ENCODE measurements around the gene TPTE.
"Not testable (repeated sequence)": the region's sequence is repeated elsewhere in the genome, so short reads cannot be mapped to it uniquely, and the experiment has no call there.

The TPTE gene

DNA sequence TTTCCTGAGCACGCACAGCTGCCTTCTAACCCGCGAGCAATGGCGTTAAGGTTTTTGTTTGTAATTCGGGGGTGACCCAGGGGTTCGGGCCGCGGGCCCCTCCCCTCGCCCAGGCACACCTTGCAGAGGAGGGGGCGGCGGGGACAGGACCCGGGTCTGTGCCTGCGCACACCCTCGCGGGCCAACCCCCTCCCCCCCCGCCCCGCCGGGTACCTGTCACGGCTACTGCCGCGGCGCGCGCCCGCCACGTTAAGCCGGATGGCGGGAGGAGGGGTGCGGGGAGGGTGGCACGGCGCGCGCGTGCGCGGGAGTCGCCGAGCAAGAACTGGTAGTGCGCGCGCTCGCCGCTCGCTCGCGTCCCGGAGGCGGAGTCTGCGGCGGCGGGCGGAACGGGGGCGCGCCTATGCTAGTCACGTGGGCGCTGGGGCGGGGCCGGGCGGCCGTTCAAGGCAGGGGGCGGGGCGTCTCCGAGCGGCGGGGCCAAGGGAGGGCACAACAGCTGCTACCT is at the start of gene TPTE:
TPTE (plus strand) TSS at position 493 of the 508 bp plus-strand sequence. CDS start 17,141 bp downstream, outside the sequence.
- peaks cover 4% of the 10 kb centered on the region; the same call in 1 of the 2 replicates for H3K9me3 ChIP-seq (ENCODE audit: insufficient read depth, low read length)
- no peak for TF ChIP-seq EZH2phosphoT487 (conservative IDR thresholded peaks at IDR 0.05; ENCODE audit: low read length)
- TF ChIP-seq, protein P1, sequence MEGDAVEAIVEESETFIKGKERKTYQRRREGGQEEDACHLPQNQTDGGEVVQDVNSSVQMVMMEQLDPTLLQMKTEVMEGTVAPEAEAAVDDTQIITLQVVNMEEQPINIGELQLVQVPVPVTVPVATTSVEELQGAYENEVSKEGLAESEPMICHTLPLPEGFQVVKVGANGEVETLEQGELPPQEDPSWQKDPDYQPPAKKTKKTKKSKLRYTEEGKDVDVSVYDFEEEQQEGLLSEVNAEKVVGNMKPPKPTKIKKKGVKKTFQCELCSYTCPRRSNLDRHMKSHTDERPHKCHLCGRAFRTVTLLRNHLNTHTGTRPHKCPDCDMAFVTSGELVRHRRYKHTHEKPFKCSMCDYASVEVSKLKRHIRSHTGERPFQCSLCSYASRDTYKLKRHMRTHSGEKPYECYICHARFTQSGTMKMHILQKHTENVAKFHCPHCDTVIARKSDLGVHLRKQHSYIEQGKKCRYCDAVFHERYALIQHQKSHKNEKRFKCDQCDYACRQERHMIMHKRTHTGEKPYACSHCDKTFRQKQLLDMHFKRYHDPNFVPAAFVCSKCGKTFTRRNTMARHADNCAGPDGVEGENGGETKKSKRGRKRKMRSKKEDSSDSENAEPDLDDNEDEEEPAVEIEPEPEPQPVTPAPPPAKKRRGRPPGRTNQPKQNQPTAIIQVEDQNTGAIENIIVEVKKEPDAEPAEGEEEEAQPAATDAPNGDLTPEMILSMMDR (IDR thresholded peaks at IDR 0.05; ENCODE audit: insufficient read depth, low read length, poor library complexity, severe bottlenecking) = no peak

DNA sequence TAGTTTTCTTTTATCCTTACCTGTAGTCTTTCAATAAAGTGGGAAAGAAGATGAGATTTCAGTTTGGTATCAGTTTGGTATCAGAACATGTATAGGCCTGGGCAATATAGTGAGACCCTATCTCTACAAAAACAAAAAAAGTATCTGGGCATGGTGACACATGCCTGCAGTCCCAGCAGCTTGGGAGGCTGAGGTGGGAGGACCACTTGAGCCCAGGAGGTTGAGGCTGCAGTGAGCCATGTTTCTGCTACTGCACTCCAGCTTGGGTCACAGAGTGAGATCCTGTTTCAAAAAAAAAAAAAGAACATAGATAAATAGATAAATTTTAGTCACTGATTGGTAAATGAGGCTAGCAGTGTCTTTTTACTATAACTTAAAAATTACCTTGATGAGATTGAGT is 49.4 kb upstream of the TPTE start:
- not testable (repeated sequence) for H3K9ac ChIP-seq (ENCODE audit: low read length); H2AFZ ChIP-seq (ENCODE audit: low read depth, low read length, severe bottlenecking); H4K20me1 ChIP-seq (ENCODE audit: low read depth, low read length)

More for the DNA sequence above, at the start of gene TPTE:
- Histone ChIP-seq H3K27ac (ENCODE audit: low read depth, low read length) (no peak within 1 kb of the TSS), H3K4me2 (ENCODE audit: low read depth, low read length, poor library complexity, severe bottlenecking) (no peak within 1 kb of the TSS), H3K36me3 (ENCODE audit: low read length) (no peaks in the 10 kb centered on the region), H3K9ac (ENCODE audit: low read length) (no peak within 1 kb of the TSS), H3K79me2 (ENCODE audit: insufficient read depth, low read length) (no peaks in the 10 kb centered on the region), H3K4me3 (ENCODE audit: insufficient read depth, low read length, poor library complexity, severe bottlenecking) (no peak within 1 kb of the TSS), H3F3A (ENCODE audit: insufficient read depth) (no peaks in the 10 kb centered on the region), H3K27me3 (ENCODE audit: low read length) (no peaks in the 10 kb centered on the region), H4K20me1 (ENCODE audit: low read depth, low read length) (no peaks in the 10 kb centered on the region), H2AFZ (ENCODE audit: low read depth, low read length, severe bottlenecking) (no peak within 1 kb of the TSS), H3K9me2 (replicated peaks; ENCODE audit: insufficient read depth, low read length) (no peaks in the 10 kb centered on the region)

GRCh38 chr21:10477794-10478193 is 43.6 kb upstream of the TPTE start:
- not testable (repeated sequence) for H3K79me2 ChIP-seq (ENCODE audit: insufficient read depth, low read length); H3K27ac ChIP-seq (ENCODE audit: low read depth, low read length); H3K4me2 ChIP-seq (ENCODE audit: low read depth, low read length, poor library complexity, severe bottlenecking); H4K20me1 ChIP-seq (ENCODE audit: low read depth, low read length); H3F3A ChIP-seq (ENCODE audit: insufficient read depth); H3K4me3 ChIP-seq (ENCODE audit: insufficient read depth, low read length, poor library complexity, severe bottlenecking); H3K9me3 ChIP-seq (ENCODE audit: insufficient read depth, low read length); H3K9ac ChIP-seq (ENCODE audit: low read length); H3K9me2 ChIP-seq (replicated peaks; ENCODE audit: insufficient read depth, low read length); H3K27me3 ChIP-seq (ENCODE audit: low read length); H2AFZ ChIP-seq (ENCODE audit: low read depth, low read length, severe bottlenecking); H3K36me3 ChIP-seq (ENCODE audit: low read length)

More for the DNA sequence above, 49.4 kb upstream of the TPTE start:
- not testable (repeated sequence) for H3K27me3 ChIP-seq (ENCODE audit: low read length); H3K79me2 ChIP-seq (ENCODE audit: insufficient read depth, low read length); H3K27ac ChIP-seq (ENCODE audit: low read depth, low read length); H3K4me2 ChIP-seq (ENCODE audit: low read depth, low read length, poor library complexity, severe bottlenecking); H3K9me2 ChIP-seq (replicated peaks; ENCODE audit: insufficient read depth, low read length); H3K36me3 ChIP-seq (ENCODE audit: low read length); H3K9me3 ChIP-seq (ENCODE audit: insufficient read depth, low read length); H3F3A ChIP-seq (ENCODE audit: insufficient read depth); H3K4me3 ChIP-seq (ENCODE audit: insufficient read depth, low read length, poor library complexity, severe bottlenecking)

GRCh38 chr21:10479875-10480274 is 41.5 kb upstream of the TPTE start:
- not testable (repeated sequence) for H4K20me1 ChIP-seq (ENCODE audit: low read depth, low read length); H3K27ac ChIP-seq (ENCODE audit: low read depth, low read length); H3K9me2 ChIP-seq (replicated peaks; ENCODE audit: insufficient read depth, low read length); H3F3A ChIP-seq (ENCODE audit: insufficient read depth); H3K36me3 ChIP-seq (ENCODE audit: low read length); H3K4me3 ChIP-seq (ENCODE audit: insufficient read depth, low read length, poor library complexity, severe bottlenecking); H3K27me3 ChIP-seq (ENCODE audit: low read length); H2AFZ ChIP-seq (ENCODE audit: low read depth, low read length, severe bottlenecking); H3K9me3 ChIP-seq (ENCODE audit: insufficient read depth, low read length); H3K9ac ChIP-seq (ENCODE audit: low read length); H3K79me2 ChIP-seq (ENCODE audit: insufficient read depth, low read length); H3K4me2 ChIP-seq (ENCODE audit: low read depth, low read length, poor library complexity, severe bottlenecking)

DNA sequence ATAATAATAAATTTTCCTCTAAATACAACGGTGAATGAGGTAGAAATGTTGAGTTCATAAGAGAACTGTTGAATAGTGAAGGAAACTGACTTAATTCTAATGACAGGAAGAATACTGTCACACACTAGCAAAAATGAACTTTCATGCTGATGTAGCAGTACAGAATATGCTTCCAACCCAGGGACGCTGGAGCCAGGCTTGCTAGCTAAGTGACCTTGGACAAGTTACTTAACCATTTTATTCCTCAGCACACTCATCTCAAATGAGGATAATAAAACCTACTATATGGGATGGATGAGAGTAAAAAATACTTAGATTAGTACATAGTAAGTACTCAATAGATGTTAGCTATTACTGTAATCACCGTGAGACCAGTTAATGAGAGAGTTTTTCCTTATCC is 36.5 kb upstream of the TPTE start:
- H3K9ac ChIP-seq (ENCODE audit: low read length); H3K9me2 ChIP-seq (replicated peaks; ENCODE audit: insufficient read depth, low read length); H3K27me3 ChIP-seq (ENCODE audit: low read length); H3K79me2 ChIP-seq (ENCODE audit: insufficient read depth, low read length); H4K20me1 ChIP-seq (ENCODE audit: low read depth, low read length); H3K36me3 ChIP-seq (ENCODE audit: low read length); H3F3A ChIP-seq (ENCODE audit: insufficient read depth); H3K4me3 ChIP-seq (ENCODE audit: insufficient read depth, low read length, poor library complexity, severe bottlenecking); H3K9me3 ChIP-seq (ENCODE audit: insufficient read depth, low read length); H3K27ac ChIP-seq (ENCODE audit: low read depth, low read length); H3K4me2 ChIP-seq (ENCODE audit: low read depth, low read length, poor library complexity, severe bottlenecking); H2AFZ ChIP-seq (ENCODE audit: low read depth, low read length, severe bottlenecking): not testable (repeated sequence)

- not testable (repeated sequence) for H3K9me2 ChIP-seq (replicated peaks; ENCODE audit: insufficient read depth, low read length); H3K9me3 ChIP-seq (ENCODE audit: insufficient read depth, low read length); H3K36me3 ChIP-seq (ENCODE audit: low read length); H3K27me3 ChIP-seq (ENCODE audit: low read length); H4K20me1 ChIP-seq (ENCODE audit: low read depth, low read length); H3K79me2 ChIP-seq (ENCODE audit: insufficient read depth, low read length); H3K27ac ChIP-seq (ENCODE audit: low read depth, low read length); H3K4me2 ChIP-seq (ENCODE audit: low read depth, low read length, poor library complexity, severe bottlenecking); H3F3A ChIP-seq (ENCODE audit: insufficient read depth); H3K9ac ChIP-seq (ENCODE audit: low read length); H3K4me3 ChIP-seq (ENCODE audit: insufficient read depth, low read length, poor library complexity, severe bottlenecking); H2AFZ ChIP-seq (ENCODE audit: low read depth, low read length, severe bottlenecking)
These were observed 30.9 kb upstream of the TPTE start for GRCh38 chr21:10490453-10490852.
